ENCODE data around the gene C7. TPM values are rescaled to one million over a fixed set of nuclear protein-coding genes. Genes with fewer than 3 reads are reported as not detected.

The C7 gene
- total and polyA plus RNA-seq, 10 of the 15 experiments (the other 5 are each of a cell fraction or from before 2014, with no cell fraction given) = 0.90 TPM; not detected in 9

- FAIRE-seq (no peak), DNase-seq (ENCODE audit: low read depth, low spot score) (no peak), ATAC-seq (no peak)
- TF ChIP-seq ASH2L (IDR thresholded peaks at IDR 0.05; ENCODE audit: borderline replicate concordance, low read depth) (no peak), ZNF274 (IDR thresholded peaks at IDR 0.05; ENCODE audit: insufficient read depth, insufficient read length) (no peak), ZBTB4 (CRISPR knock-in tag; IDR thresholded peaks at IDR 0.05) (no peak), ELK1 (IDR thresholded peaks at IDR 0.05; ENCODE audit: low read depth, low read length) (no peak)
- no peak overlapping the region for H3K9ac ChIP-seq (ENCODE audit: control insufficient read depth, insufficient read depth, low read length)
- BruUV-seq (replicated peaks) = no TSS peak
- no peaks in the 10 kb centered on the region for H3K4me1 ChIP-seq (ENCODE audit: control insufficient read depth, insufficient read depth, low read length)
- intact Hi-C loops (cut with micrococcal nuclease; ENCODE audit: unreplicated experiment) = no loop called here
- no peaks in the 10 kb centered on the region; a peak in 1 of 4 replicates for H3K27me3 ChIP-seq (replicated peaks in 1 of 2; ENCODE audit: control insufficient read depth in 2 of 2, insufficient read depth in 2 of 2, low read length in 1 of 2)
- 25% methylated on average over 3 of the region's 3 CpGs for WGBS (ENCODE audit: insufficient coverage, insufficient replicate concordance, low lambda C conversion rate, missing lambda C conversion rate)
- H4K20me1 ChIP-seq (ENCODE audit: control insufficient read depth, insufficient read depth) = no peaks in the 10 kb centered on the region
- in situ Hi-C loops (cut with MboI) = no loop called here
- CTCF ChIA-PET = no interaction called here
- H3K27ac ChIP-seq (ENCODE audit: control insufficient read depth, insufficient read depth) = no peak overlapping the region
- no peaks in the 10 kb centered on the region for H3K36me3 ChIP-seq (ENCODE audit: control insufficient read depth in 2 of 2, insufficient read depth in 2 of 2, low read length in 1 of 2)
- H3K79me2 ChIP-seq (ENCODE audit: control insufficient read depth, insufficient read depth, low read length) = no peaks in the 10 kb centered on the region
- SMC1A ChIA-PET (ENCODE audit: uncharacterized antibody, unreplicated experiment) = no interaction called here
- RAD21 ChIA-PET (ENCODE audit: unreplicated experiment) = no interaction called here
- no peak overlapping the region for H2AFZ ChIP-seq (ENCODE audit: control insufficient read depth, low read depth, low read length)
- H3K4me3 ChIP-seq = no peak overlapping the region
- POLR2A ChIA-PET = no interaction called here
- no peaks in the 10 kb centered on the region for H3K9me3 ChIP-seq (replicated peaks; ENCODE audit: control insufficient read depth, insufficient read depth, low read length)
- no peak overlapping the region for H3K4me2 ChIP-seq (ENCODE audit: control insufficient read depth, insufficient read depth)
Observed at GRCh38 chr5:40973364-40974004, 64.2 kb downstream of the C7 start.
